ENCODE measurements around the gene FAM174C. TPM values are rescaled to one million over a fixed set of nuclear protein-coding genes. Genes with fewer than 3 reads are reported as not detected.

FAM174C gene
- total RNA-seq, 4 donors from 2014 or later = 50.8 to 114 (median 64.6) TPM

DNA sequence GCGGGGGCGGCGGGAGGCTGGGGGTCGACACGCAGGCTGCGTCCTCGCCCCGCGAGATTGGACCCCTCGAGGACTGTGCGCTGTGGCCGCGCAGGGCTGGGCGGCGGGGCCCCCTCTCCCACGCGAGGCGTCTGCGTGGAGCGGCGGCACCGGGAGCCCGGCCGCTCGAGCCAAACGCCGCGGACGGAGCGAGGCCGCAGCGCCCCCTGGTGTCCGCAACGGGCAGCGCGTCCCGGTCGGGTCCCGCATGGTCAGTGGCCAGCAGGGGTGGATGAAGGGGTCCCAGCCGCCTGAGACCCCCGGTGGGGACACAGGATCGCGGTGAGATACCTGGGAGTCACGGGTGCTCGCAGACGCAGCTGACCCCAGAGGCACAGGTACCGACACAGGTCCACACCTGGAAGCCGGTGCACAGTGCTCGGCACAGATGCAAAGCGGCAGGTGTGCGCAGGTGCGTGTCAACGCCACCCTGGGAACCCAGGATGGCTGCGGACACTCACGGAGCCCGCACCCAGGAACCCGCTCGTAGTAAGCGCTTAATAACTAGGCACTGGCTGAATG is 8.3 kb upstream of the FAM174C start:
- WGBS, 2 donors = 2 to 4% methylated on average over 3 to 9 of the region's 59 CpGs
- peak overlapping the region in 1 of 3 donors; percentile 35 for H3K4me3 ChIP-seq (replicated peaks in 1 of 3)
- peak overlapping the region; percentile 68 to 84 (median 78) for H3K27ac ChIP-seq
- TF ChIP-seq POLR2A (IDR thresholded peaks at IDR 0.05) (no peak), CTCF (IDR thresholded peaks at IDR 0.05) (peak; percentile 73 to 99 (median 96))
- intact Hi-C loops (cut with DNase I) = loop anchor here (2.0 kb wide), 1 partner anchor 22 kb away; no protein-coding TSS in a partner anchor
- no peaks in the 10 kb centered on the region for H3K9me3 ChIP-seq
- H3K4me1 ChIP-seq = peaks cover 71 to 83% of the 10 kb centered on the region in 2 donors
- peak; percentile 67 to 72 for DNase-seq
- H3K27me3 ChIP-seq = no peaks in the 10 kb centered on the region
- peaks cover 12 to 20% of the 10 kb centered on the region in 2 donors for H3K36me3 ChIP-seq

DNA sequence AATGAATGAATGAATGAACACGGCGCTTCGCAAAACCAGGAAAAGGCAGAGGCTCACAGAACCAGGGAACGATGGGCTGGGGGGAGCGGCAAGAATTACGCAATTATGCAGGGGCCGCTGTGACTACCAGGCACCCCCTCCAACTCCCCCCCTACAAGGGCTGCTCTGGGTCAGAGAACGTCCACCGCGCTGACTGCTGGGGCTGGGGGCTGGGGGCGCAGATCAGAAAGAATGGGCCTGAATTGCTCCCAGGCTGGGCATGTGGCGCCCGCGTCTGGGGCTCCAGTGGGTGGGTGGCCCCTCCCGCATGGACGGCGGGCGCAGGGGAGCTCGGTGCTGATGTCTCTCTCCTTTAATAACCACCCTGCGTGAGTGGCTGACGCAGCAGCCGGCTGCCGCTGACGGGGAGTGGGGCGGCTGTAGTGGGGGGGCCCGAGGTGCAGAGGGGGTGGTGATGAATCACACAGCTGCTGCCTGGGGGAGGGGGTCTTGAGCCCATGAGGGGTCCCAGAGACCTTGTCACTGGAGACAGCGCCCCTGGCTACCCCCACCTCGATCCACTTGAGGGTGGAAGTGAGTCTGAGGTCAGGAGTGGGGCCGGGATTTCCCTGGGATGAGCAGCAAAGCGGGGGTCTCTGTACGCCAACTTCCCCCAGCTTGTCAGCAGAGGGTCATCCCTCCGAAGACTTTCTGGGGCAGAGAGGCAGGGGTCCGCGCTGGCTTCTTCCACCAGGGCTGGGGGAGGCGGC is 7.7 kb upstream of the FAM174C start:
- H3K27me3 ChIP-seq = no peaks in the 10 kb centered on the region
- peak overlapping the region in 1 of 3 donors; percentile 95 for H3K27ac ChIP-seq
- no peak overlapping the region for H3K4me3 ChIP-seq (replicated peaks in 1 of 3)
- TF ChIP-seq CTCF (IDR thresholded peaks at IDR 0.05) (no peak), POLR2A (IDR thresholded peaks at IDR 0.05) (no peak)
- peaks cover 65 to 82% of the 10 kb centered on the region in 2 donors for H3K4me1 ChIP-seq
- DNase-seq = no peak
- WGBS, 2 donors = 32 to 41% methylated on average over 22 to 23 of the region's 35 CpGs
- no peaks in the 10 kb centered on the region for H3K9me3 ChIP-seq
- peaks cover 18 to 27% of the 10 kb centered on the region in 2 donors for H3K36me3 ChIP-seq
- intact Hi-C loops (cut with DNase I) = loop anchor here (2.0 kb wide), 1 partner anchor 23 kb away; no protein-coding TSS in a partner anchor

DNA sequence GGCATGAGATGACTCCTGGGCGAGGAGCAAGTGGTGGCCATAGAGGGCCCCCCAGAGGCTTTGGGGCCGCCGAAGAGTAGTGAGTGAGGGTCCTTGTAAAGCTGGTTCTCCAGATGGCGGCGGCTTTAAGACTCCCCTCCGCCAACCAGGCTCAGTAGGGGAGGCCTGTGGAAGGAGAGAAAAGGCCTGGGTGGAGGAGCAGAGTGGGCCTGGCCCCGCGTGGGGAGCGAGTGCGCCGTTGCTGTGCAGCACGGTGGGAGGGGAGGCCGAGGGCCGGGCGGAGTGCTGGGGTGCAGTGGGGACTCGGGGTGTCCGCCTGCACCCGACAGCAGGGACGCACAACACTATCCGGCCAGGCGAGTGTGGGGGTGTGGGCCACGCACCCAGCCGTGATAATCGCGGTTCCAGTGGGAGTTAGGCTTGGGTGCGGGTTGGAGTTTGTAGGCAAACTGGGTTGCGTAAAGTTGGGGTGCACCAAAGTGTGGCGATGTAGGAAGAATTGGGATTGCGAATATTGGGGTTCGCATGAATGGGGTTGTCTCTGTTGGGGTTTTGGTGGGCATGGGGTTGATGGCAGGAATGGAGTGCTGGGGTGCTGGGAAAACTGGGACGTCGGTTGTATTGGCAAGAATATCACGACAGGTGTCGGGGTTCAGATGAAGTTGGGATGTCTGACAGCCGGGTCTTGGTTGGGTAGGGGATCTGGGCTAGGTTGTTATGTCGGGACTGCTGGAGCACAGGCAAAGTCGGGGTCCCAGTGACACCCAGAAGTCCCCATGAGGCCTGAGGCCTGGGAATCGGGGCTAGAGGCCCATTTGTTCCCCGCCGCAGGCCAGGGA is 6.9 kb upstream of the FAM174C start:
- no peak for DNase-seq
- intact Hi-C loops (cut with DNase I) = no loop called here
- WGBS, 2 donors = 48 to 59% methylated on average over 33 to 40 of the region's 40 CpGs

DNA sequence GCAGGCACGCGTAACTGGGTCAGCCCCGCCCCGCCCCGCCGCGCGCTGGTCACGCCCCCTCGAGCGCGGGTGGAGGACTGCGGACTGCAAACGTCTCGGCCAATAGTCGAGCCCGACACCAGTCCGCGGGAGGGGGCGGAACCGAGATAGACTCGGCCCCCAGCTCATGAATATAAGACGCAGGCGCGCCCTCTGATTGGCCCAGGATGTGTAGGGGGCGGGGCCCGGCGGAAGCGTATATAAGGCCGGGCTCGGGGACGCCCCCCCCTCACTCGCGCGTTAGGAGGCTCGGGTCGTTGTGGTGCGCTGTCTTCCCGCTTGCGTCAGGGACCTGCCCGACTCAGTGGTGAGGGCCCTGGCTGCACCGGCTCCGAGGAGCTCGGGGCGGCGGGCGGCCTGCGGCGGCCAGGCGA is 6.3 kb upstream of the FAM174C start, which contains the start of gene CIRBP:
Gene CIRBP (plus strand): TSS at position 268 of the 413 bp plus-strand sequence. CDS start 1,602 bp downstream, outside the sequence.
- Histone ChIP-seq H3K36me3 (peaks cover 33 to 41% of the 10 kb centered on the region in 2 donors), H3K9me3 (no peaks in the 10 kb centered on the region), H3K4me1 (peaks cover 55 to 81% of the 10 kb centered on the region in 2 donors), H3K27me3 (no peaks in the 10 kb centered on the region), H3K4me3 (replicated peaks in 1 of 3) (peak within 1 kb of the TSS; percentile 21 to 82 (median 48)), H3K27ac (peak within 1 kb of the TSS; percentile 84 to 95 (median 93))
- intact Hi-C loops (cut with DNase I) = no loop called here
- DNase-seq = peak; percentile 100
- TF ChIP-seq CTCF (IDR thresholded peaks at IDR 0.05) (no peak), POLR2A (IDR thresholded peaks at IDR 0.05) (peak; percentile 98 to 99)
- 0 to 1% methylated on average over 9 to 25 of the region's 50 CpGs for WGBS, 2 donors

More for the DNA sequence above, 6.9 kb upstream of the FAM174C start:
- peaks cover 26 to 35% of the 10 kb centered on the region in 2 donors for H3K36me3 ChIP-seq
- TF ChIP-seq POLR2A (IDR thresholded peaks at IDR 0.05) (no peak), CTCF (IDR thresholded peaks at IDR 0.05) (no peak)
- no peak overlapping the region for H3K4me3 ChIP-seq (replicated peaks in 1 of 3)
- H3K4me1 ChIP-seq = peaks cover 58 to 81% of the 10 kb centered on the region in 2 donors
- H3K27me3 ChIP-seq = no peaks in the 10 kb centered on the region
- no peaks in the 10 kb centered on the region for H3K9me3 ChIP-seq
- H3K27ac ChIP-seq = peak overlapping the region; percentile 44 to 95 (median 46)

Data from thyroid gland (tissue), 4 donors.